Dendritic cell treated with granulocyte-macrophage colony-stimulating factor and Interleukin-4, amounts not matched to agents 40 ng/mL and 50 ng/mL, for 4 days (primary cell): Measurements from ENCODE around the gene NARS2.
A peak's percentile ranks its signal among the peaks of the same experiment; 100 is the strongest.

Source experiments
- H3K27ac Mint-ChIP-seq: one replicate; pipeline ENCODE4 v1.8.0; 2022; ENCODE audit warnings: mild to moderate bottlenecking, mixed read lengths
- H3K27me3 Mint-ChIP-seq: one replicate; pipeline ENCODE4 v1.8.0; 2022; ENCODE audit warnings: mild to moderate bottlenecking, mixed read lengths
- H3K36me3 Mint-ChIP-seq: one replicate; pipeline ENCODE4 v1.8.0; 2022; ENCODE audit warnings: low read depth, mixed read lengths
- H3K4me1 Mint-ChIP-seq: one replicate; pipeline ENCODE4 v1.8.0; 2022; ENCODE audit warnings: low read depth, mixed read lengths
- H3K4me3 Mint-ChIP-seq: one replicate; pipeline ENCODE4 v1.8.0; 2022; ENCODE audit warnings: mild to moderate bottlenecking, moderate library complexity, mixed read lengths
- H3K9me3 Mint-ChIP-seq: one replicate; pipeline ENCODE4 v1.8.0; 2022; ENCODE audit warnings: mixed read lengths
- intact Hi-C: fragments of 100-400 bp; cut with micrococcal nuclease; formaldehyde crosslinking; loops from one replicate; pipeline ENCODE4 v1.15.0; 2022

The NARS2 gene

GRCh38 chr11:78446210-78446609 is 128.5 kb downstream of the NARS2 start:
- intact Hi-C loops = no loop called here

GRCh38 chr11:78444726-78445125 is 129.9 kb downstream of the NARS2 start:
- Mint-ChIP-seq H3K9me3 (no peaks in the 10 kb centered on the region), H3K27me3 (no peaks in the 10 kb centered on the region), H3K4me1 (peaks cover 8% of the 10 kb centered on the region), H3K4me3 (no peak overlapping the region), H3K27ac (no peak overlapping the region), H3K36me3 (peaks cover 17% of the 10 kb centered on the region)
- intact Hi-C loops = no loop called here

More at GRCh38 chr11:78446210-78446609, 128.5 kb downstream of the NARS2 start:
- H3K4me1 Mint-ChIP-seq = peaks cover 8% of the 10 kb centered on the region
- H3K27me3 Mint-ChIP-seq = no peaks in the 10 kb centered on the region
- H3K27ac Mint-ChIP-seq = no peak overlapping the region
- H3K9me3 Mint-ChIP-seq = no peaks in the 10 kb centered on the region
- H3K4me3 Mint-ChIP-seq = no peak overlapping the region
- H3K36me3 Mint-ChIP-seq = peaks cover 17% of the 10 kb centered on the region

DNA sequence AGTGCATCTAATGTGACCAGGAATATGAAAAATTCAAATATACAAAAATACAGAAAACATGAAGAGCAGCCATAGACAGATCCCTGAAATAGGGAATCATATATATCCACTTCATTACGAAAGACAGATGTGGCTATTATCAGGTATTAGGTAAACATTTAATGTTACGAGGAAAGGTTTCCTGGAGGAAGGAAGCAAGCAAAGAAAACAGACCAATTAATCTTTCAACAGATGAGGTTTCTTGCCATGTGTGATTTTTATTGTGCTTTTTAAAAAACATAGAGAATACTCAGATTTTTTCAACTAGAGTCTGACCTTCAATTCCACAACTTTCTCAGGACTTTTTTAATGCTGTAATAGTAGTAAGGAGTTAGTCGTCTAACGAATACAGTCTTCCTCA is 132.7 kb downstream of the NARS2 start:
- Mint-ChIP-seq H3K36me3 (peaks cover 17% of the 10 kb centered on the region), H3K4me3 (no peak overlapping the region), H3K27me3 (no peaks in the 10 kb centered on the region), H3K4me1 (peaks cover 9% of the 10 kb centered on the region), H3K27ac (no peak overlapping the region), H3K9me3 (no peaks in the 10 kb centered on the region)
- intact Hi-C loops = no loop called here

- Mint-ChIP-seq H3K4me1 (peaks cover 5% of the 10 kb centered on the region), H3K4me3 (no peak overlapping the region), H3K9me3 (no peaks in the 10 kb centered on the region), H3K36me3 (peaks cover 16% of the 10 kb centered on the region), H3K27ac (no peak overlapping the region), H3K27me3 (no peaks in the 10 kb centered on the region)
- intact Hi-C loops = no loop called here
Observed at GRCh38 chr11:78438298-78438975, 136.2 kb downstream of the NARS2 start.

GRCh38 chr11:78432956-78433355 is 141.7 kb downstream of the NARS2 start:
- Mint-ChIP-seq H3K36me3 (no peaks in the 10 kb centered on the region), H3K27me3 (no peaks in the 10 kb centered on the region), H3K27ac (no peak overlapping the region), H3K9me3 (no peaks in the 10 kb centered on the region), H3K4me3 (no peak overlapping the region), H3K4me1 (peaks cover 19% of the 10 kb centered on the region)
- intact Hi-C loops = loop anchor here (5.0 kb wide), 1 partner anchor 206 kb away; no protein-coding TSS in a partner anchor

GRCh38 chr11:78432058-78432515 is 142.6 kb downstream of the NARS2 start:
- H3K27me3 Mint-ChIP-seq = no peaks in the 10 kb centered on the region
- peaks cover 25% of the 10 kb centered on the region for H3K4me1 Mint-ChIP-seq
- intact Hi-C loops = loop anchor here (5.0 kb wide), 1 partner anchor 205 kb away; no protein-coding TSS in a partner anchor

GRCh38 chr11:78429660-78430059 is 145.0 kb downstream of the NARS2 start:
- Mint-ChIP-seq H3K4me1 (peaks cover 42% of the 10 kb centered on the region), H3K36me3 (no peaks in the 10 kb centered on the region), H3K4me3 (no peak overlapping the region), H3K27me3 (no peaks in the 10 kb centered on the region), H3K9me3 (no peaks in the 10 kb centered on the region), H3K27ac (peak overlapping the region; percentile 24)
- intact Hi-C loops = loop anchor here (5.0 kb wide), 1 partner anchor 202 kb away; no protein-coding TSS in a partner anchor

More at GRCh38 chr11:78432058-78432515, 142.6 kb downstream of the NARS2 start:
- Mint-ChIP-seq H3K36me3 (no peaks in the 10 kb centered on the region), H3K4me3 (no peak overlapping the region), H3K27ac (no peak overlapping the region), H3K9me3 (no peaks in the 10 kb centered on the region)

- intact Hi-C loops = no loop called here
- Mint-ChIP-seq H3K9me3 (no peaks in the 10 kb centered on the region), H3K27ac (peak overlapping the region; percentile 24), H3K4me1 (peaks cover 47% of the 10 kb centered on the region), H3K27me3 (no peaks in the 10 kb centered on the region), H3K4me3 (no peak overlapping the region), H3K36me3 (no peaks in the 10 kb centered on the region)
Observed at GRCh38 chr11:78429209-78429608, 145.5 kb downstream of the NARS2 start.

DNA sequence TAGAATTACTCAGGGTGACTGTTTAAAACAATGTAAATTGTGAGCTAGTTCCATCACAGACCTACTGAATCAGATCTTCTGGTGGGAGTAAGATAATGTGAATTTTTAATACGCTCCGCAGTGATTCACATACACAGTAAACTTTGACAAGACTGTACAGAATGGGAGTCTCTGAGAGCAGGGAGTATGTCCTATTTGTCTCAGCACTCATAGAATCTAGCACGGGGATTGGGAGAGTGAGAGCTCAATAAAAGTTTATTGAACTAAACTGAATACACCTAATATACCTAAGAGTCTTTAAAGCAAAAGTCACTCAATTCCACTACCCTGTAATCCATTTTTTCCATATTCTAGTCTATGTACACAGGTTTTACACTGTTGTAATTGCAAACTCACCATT is 145.9 kb downstream of the NARS2 start:
- Mint-ChIP-seq H3K4me3 (no peak overlapping the region), H3K27me3 (no peaks in the 10 kb centered on the region), H3K4me1 (peaks cover 51% of the 10 kb centered on the region), H3K9me3 (no peaks in the 10 kb centered on the region), H3K27ac (no peak overlapping the region), H3K36me3 (no peaks in the 10 kb centered on the region)
- intact Hi-C loops = no loop called here

DNA sequence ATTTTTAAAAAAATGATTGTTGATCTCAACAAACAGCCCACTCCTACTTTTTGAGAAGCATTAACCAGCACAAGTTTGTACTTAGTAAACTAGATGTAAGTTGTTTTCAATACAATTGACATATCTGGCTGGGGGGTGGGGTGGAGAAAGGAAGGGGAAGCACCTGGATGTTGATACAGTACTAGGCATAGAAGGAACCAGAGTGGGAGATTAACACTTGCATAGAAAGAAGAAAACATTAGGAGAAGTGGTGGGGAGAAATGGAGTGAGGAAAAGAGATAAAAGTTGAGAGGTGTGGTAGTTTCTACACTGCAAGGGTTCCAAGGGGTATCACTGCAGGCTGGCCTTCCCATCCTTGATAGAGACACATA is 146.4 kb downstream of the NARS2 start:
- Mint-ChIP-seq H3K4me1 (peaks cover 56% of the 10 kb centered on the region), H3K4me3 (no peak overlapping the region)

GRCh38 chr11:78427615-78428265 is 146.9 kb downstream of the NARS2 start:
- intact Hi-C loops = no loop called here
- H3K36me3 Mint-ChIP-seq = no peaks in the 10 kb centered on the region
- H3K9me3 Mint-ChIP-seq = no peaks in the 10 kb centered on the region
- H3K27me3 Mint-ChIP-seq = no peaks in the 10 kb centered on the region
- H3K4me3 Mint-ChIP-seq = peak overlapping the region; percentile 50
- peaks cover 61% of the 10 kb centered on the region for H3K4me1 Mint-ChIP-seq
- H3K27ac Mint-ChIP-seq = peak overlapping the region; percentile 80

More for the DNA sequence above, 146.4 kb downstream of the NARS2 start:
- peak overlapping the region; percentile 80 for H3K27ac Mint-ChIP-seq
- H3K27me3 Mint-ChIP-seq = no peaks in the 10 kb centered on the region
- H3K9me3 Mint-ChIP-seq = no peaks in the 10 kb centered on the region
- intact Hi-C loops = no loop called here
- no peaks in the 10 kb centered on the region for H3K36me3 Mint-ChIP-seq

- Mint-ChIP-seq H3K4me1 (peaks cover 67% of the 10 kb centered on the region), H3K27me3 (no peaks in the 10 kb centered on the region), H3K4me3 (no peak overlapping the region), H3K27ac (peak overlapping the region; percentile 80), H3K36me3 (no peaks in the 10 kb centered on the region), H3K9me3 (no peaks in the 10 kb centered on the region)
- intact Hi-C loops = no loop called here
Observed at GRCh38 chr11:78426845-78427244, 147.8 kb downstream of the NARS2 start.

DNA sequence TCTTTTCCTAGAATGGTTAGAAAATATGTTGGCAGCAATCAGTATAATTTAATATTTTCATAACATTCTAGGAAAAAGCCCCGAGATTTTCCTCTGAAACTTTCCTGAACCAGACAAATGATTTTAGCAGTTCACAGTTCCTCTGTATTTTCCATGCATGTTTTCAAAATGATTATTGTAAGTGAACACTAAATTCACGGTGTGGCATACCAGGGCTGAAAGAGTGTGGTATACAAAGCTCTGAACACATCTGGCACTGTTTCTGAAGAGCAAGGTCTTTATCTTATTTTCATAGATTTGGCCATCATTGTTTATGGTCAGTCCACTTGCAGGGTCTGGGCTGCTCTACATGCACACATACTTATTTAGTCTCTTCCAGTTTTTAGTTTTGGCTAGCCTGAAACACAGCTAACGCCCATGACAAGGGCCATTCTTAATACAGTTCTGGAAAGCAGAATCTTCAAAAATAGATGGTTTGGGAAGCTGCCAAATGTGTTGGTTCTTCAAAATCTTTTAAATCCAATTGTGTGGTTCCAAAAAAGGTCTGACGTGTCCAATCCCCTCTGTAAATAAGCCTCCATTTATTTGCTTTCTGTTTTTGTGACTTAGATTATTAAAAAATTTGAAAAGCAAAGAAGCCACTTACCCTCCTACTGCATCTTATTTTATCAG is 149.1 kb downstream of the NARS2 start:
- intact Hi-C loops = no loop called here
- Mint-ChIP-seq H3K27ac (peak overlapping the region; percentile 90), H3K4me1 (peaks cover 78% of the 10 kb centered on the region)

More for the DNA sequence above, 149.1 kb downstream of the NARS2 start:
- H3K36me3 Mint-ChIP-seq = no peaks in the 10 kb centered on the region
- no peaks in the 10 kb centered on the region for H3K9me3 Mint-ChIP-seq
- no peaks in the 10 kb centered on the region for H3K27me3 Mint-ChIP-seq
- H3K4me3 Mint-ChIP-seq = no peak overlapping the region
